CD14-positive monocyte (primary cell): ENCODE data around the gene GPHA2. TPM values are rescaled to one million over a fixed set of nuclear protein-coding genes. Genes with fewer than 3 reads are reported as not detected.

Source experiments
- DNase-seq, 3 donors: peaks; one replicate each; pipeline ENCODE4 v3.0.0-alpha.2; 2011 to 2022
- H2AFZ ChIP-seq: 2 replicates; pipeline ENCODE4 v1.6.0; 2012; ENCODE audit warnings: mild to moderate bottlenecking, low read depth, low read length, inconsistent platforms; ENCODE audit not compliant: insufficient read depth, poor library complexity, severe bottlenecking
- H3K27ac ChIP-seq, 2 donors: 1 replicate in 1 of 2; 2 replicates in 1 of 2; pipeline ENCODE4 v1.5.1; 2012 to 2013; ENCODE audit warnings: low read length in 2 of 2, control low read depth in 1 of 2, inconsistent platforms in 1 of 2, low read depth in 1 of 2, mild to moderate bottlenecking in 1 of 2
- H3K27me3 ChIP-seq, 2 donors: one replicate each; pipeline versions ENCODE4 v1.6.0 to v1.6.1; 2011 to 2013; ENCODE audit warnings: low read length in 2 of 2; ENCODE audit not compliant: control insufficient read depth in 2 of 2, insufficient read depth in 2 of 2
- H3K36me3 ChIP-seq, 2 donors: replicated peaks in 1 of 2; 1 replicate in 1 of 2; 2 replicates in 1 of 2; pipeline versions ENCODE4 v1.5.1 to v1.6.1; 2012 to 2013; ENCODE audit warnings: low read length in 2 of 2, control low read depth in 1 of 2, inconsistent platforms in 1 of 2, mild to moderate bottlenecking in 1 of 2; ENCODE audit not compliant: insufficient read depth in 2 of 2, control insufficient read depth in 1 of 2
- H3K4me1 ChIP-seq, 2 donors: 1 replicate in 1 of 2; 2 replicates in 1 of 2; pipeline versions ENCODE4 v1.5.1 to v1.6.1; 2012 to 2013; ENCODE audit warnings: low read length in 2 of 2, control low read depth in 1 of 2, inconsistent platforms in 1 of 2, mild to moderate bottlenecking in 1 of 2, moderate library complexity in 1 of 2; ENCODE audit not compliant: insufficient read depth in 2 of 2, control insufficient read depth in 1 of 2
- H3K4me2 ChIP-seq: replicated peaks from 2 replicates; pipeline ENCODE3; 2012; ENCODE audit warnings: low read length, moderate library complexity, mild to moderate bottlenecking; ENCODE audit not compliant: poor library complexity, severe bottlenecking; ENCODE audit errors: extremely low read depth
- H3K4me3 ChIP-seq, 3 experiments: fragments of 200-600 bp in 1 of 3; sonication (generic) in 1 of 3; replicated peaks in 1 of 3; 1 replicate in 2 of 3; 2 replicates in 1 of 3; pipeline ENCODE4 v1.5.1; 2011 to 2013; ENCODE audit warnings: low read length in 3 of 3, mild to moderate bottlenecking in 3 of 3, control low read depth in 2 of 3, low read depth in 2 of 3, inconsistent platforms in 1 of 3, moderate library complexity in 1 of 3
- H3K79me2 ChIP-seq: 2 replicates; pipeline ENCODE4 v1.6.0; 2012; ENCODE audit warnings: mild to moderate bottlenecking, control low read depth, inconsistent platforms, low read length, moderate library complexity; ENCODE audit not compliant: insufficient read depth
- H3K9ac ChIP-seq: 2 replicates; pipeline ENCODE4 v1.6.0; 2017; ENCODE audit warnings: low read length, mild to moderate bottlenecking; ENCODE audit not compliant: insufficient read depth, poor library complexity, severe bottlenecking
- H3K9me3 ChIP-seq, 2 donors: replicated peaks in 1 of 2; 1 replicate in 1 of 2; 2 replicates in 1 of 2; pipeline versions ENCODE4 v1.5.1 to v1.6.1; 2012 to 2013; ENCODE audit warnings: low read length in 2 of 2, control low read depth in 1 of 2; ENCODE audit not compliant: control insufficient read depth in 1 of 2, insufficient read depth in 1 of 2
- H4K20me1 ChIP-seq: 2 replicates; pipeline ENCODE4 v1.6.0; 2012; ENCODE audit warnings: mild to moderate bottlenecking, low read length, control low read depth, moderate library complexity; ENCODE audit not compliant: insufficient read depth
- H3K27ac Mint-ChIP-seq, 7 donors: one replicate each; pipeline ENCODE4 v1.8.0; 2020; ENCODE audit warnings: mild to moderate bottlenecking in 7 of 7, mixed read lengths in 7 of 7, moderate library complexity in 6 of 7, inconsistent platforms in 2 of 7
- H3K27me3 Mint-ChIP-seq, 3 donors: one replicate each; pipeline ENCODE4 v1.8.0; 2021 to 2022; ENCODE audit warnings: low read depth in 3 of 3, mild to moderate bottlenecking in 3 of 3, mixed read lengths in 3 of 3, moderate library complexity in 3 of 3, inconsistent platforms in 1 of 3
- H3K36me3 Mint-ChIP-seq, 2 donors: one replicate each; pipeline ENCODE4 v1.8.0; 2020; ENCODE audit warnings: mixed read lengths in 2 of 2, inconsistent platforms in 1 of 2, mild to moderate bottlenecking in 1 of 2
- H3K4me1 Mint-ChIP-seq: one replicate; pipeline ENCODE4 v1.8.0; 2020; ENCODE audit warnings: mild to moderate bottlenecking, mixed read lengths
- H3K4me3 Mint-ChIP-seq, 2 donors: one replicate each; pipeline ENCODE4 v1.8.0; 2020; ENCODE audit warnings: mild to moderate bottlenecking in 2 of 2, mixed read lengths in 2 of 2, moderate library complexity in 1 of 2
- H3K9me3 Mint-ChIP-seq, 7 donors: one replicate each; pipeline ENCODE4 v1.8.0; 2020 to 2022; ENCODE audit warnings: mixed read lengths in 7 of 7, mild to moderate bottlenecking in 6 of 7, moderate library complexity in 6 of 7, inconsistent platforms in 2 of 7
- WGBS: methylation state at CpG from one replicate; pipeline ENCODE4 v1.1.5; 2013; ENCODE audit warnings: missing lambda C conversion rate; ENCODE audit not compliant: insufficient coverage; 5-methylcytosine and 5-hydroxymethylcytosine counted together
- intact Hi-C, 2 donors: fragments of 100-400 bp; cut with micrococcal nuclease; formaldehyde crosslinking; loops; one replicate each; pipeline versions ENCODE4 v1.15.0 to v1.15.1; 2023
- polyA plus RNA-seq, 3 donors: library from polyadenylated mRNA; depleted of rRNA in 1 of 3; unstranded in 2 of 3; stranded (reverse) in 1 of 3; fragments of 300-500 nt in 2 of 3; fragments of >200 nt in 1 of 3; fragmentation: Illumina TruSeq in 2 of 3; gene quantifications; 1 replicate in 2 of 3; 2 replicates in 1 of 3; pipeline ENCODE4 v1.2.3, GENCODE V29; 2012 to 2021
- TF ChIP-seq, protein P1 (sequence below): fragments of 200-600 bp; IDR thresholded peaks from one replicate; pipeline ENCODE4 v1.8.0; 2022; ENCODE audit warnings: antibody characterized with exemption, mild to moderate bottlenecking

The GPHA2 gene
- polyA plus RNA-seq, 3 donors, result not detected

DNA sequence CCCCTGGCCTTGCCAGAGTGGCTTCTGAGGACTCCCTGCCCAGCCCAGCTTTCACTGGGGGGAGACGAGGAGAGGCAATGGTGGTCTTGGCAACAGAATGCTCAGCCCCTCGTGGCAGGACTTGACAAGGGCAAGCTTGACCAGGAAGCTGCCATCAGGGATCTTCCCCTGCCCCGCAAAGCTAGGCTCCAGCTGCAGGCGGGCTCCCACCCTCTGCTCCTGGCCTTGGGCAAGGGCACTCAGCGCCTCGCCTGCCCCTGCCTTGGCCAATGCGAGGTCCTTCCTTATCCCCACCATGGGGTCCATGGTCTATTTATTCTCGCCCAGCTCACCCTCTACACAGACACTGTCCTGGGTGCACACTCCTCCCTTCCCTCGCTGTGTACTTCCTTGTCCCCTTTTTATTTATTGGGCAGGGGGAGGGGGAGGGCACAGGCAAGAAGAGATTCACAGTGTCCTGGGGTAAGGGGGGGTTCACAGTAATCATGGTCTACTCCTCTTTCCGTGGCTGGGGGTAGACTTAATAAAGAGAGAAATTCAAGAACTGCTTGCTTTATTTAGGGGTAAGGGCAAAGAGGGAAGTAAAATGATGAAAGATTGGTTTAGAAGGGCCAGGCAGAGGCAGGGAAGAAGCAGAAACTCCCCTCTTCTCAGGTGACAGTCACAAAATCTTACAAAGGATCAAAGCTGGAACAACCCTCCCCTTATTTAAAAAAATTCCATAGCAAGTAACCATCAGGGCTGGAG is 1.6 kb downstream of the GPHA2 start:
- no peak overlapping the region for H3K4me3 Mint-ChIP-seq
- Histone ChIP-seq H3K27ac (no peak overlapping the region), H2AFZ (no peak overlapping the region), H3K36me3 (peaks cover 40 to 50% of the 10 kb centered on the region in 2 donors), H3K4me3 (no peak overlapping the region), H3K9ac (no peak overlapping the region), H3K4me1 (peaks cover 0 to 3% of the 10 kb centered on the region in 2 donors), H3K79me2 (no peaks in the 10 kb centered on the region), H4K20me1 (no peaks in the 10 kb centered on the region), H3K9me3 (no peaks in the 10 kb centered on the region), H3K27me3 (no peaks in the 10 kb centered on the region), H3K4me2 (no peak overlapping the region)
- DNase-seq, result no peak
- intact Hi-C loops, result no loop called here
- H3K36me3 Mint-ChIP-seq, result peaks cover 53 to 56% of the 10 kb centered on the region in 2 donors
- peaks cover 4% of the 10 kb centered on the region for H3K4me1 Mint-ChIP-seq
- peak overlapping the region in 1 of 7 donors; percentile 80 for H3K27ac Mint-ChIP-seq
- H3K9me3 Mint-ChIP-seq, result no peaks in the 10 kb centered on the region
- H3K27me3 Mint-ChIP-seq, result peaks cover 3 to 8% (median 7%) of the 10 kb centered on the region in 3 donors
- TF ChIP-seq, protein P1, sequence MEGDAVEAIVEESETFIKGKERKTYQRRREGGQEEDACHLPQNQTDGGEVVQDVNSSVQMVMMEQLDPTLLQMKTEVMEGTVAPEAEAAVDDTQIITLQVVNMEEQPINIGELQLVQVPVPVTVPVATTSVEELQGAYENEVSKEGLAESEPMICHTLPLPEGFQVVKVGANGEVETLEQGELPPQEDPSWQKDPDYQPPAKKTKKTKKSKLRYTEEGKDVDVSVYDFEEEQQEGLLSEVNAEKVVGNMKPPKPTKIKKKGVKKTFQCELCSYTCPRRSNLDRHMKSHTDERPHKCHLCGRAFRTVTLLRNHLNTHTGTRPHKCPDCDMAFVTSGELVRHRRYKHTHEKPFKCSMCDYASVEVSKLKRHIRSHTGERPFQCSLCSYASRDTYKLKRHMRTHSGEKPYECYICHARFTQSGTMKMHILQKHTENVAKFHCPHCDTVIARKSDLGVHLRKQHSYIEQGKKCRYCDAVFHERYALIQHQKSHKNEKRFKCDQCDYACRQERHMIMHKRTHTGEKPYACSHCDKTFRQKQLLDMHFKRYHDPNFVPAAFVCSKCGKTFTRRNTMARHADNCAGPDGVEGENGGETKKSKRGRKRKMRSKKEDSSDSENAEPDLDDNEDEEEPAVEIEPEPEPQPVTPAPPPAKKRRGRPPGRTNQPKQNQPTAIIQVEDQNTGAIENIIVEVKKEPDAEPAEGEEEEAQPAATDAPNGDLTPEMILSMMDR, result no peak
- 79% methylated on average over 5 of the region's 10 CpGs for WGBS

GRCh38 chr11:64933213-64933934 is 2.3 kb downstream of the GPHA2 start:
- no peak for DNase-seq
- H3K4me3 ChIP-seq, result no peak overlapping the region
- TF ChIP-seq, protein P1, result no peak
- H3K9me3 ChIP-seq, result no peaks in the 10 kb centered on the region
- no peak overlapping the region for H3K9ac ChIP-seq
- WGBS, result 100% methylated on average over 7 of the region's 12 CpGs
- peaks cover 0 to 3% of the 10 kb centered on the region in 2 donors for H3K4me1 ChIP-seq
- Mint-ChIP-seq H3K27ac (peak overlapping the region in 3 of 7 donors; percentile 32 to 52 (median 51)), H3K9me3 (no peaks in the 10 kb centered on the region), H3K36me3 (peaks cover 60 to 63% of the 10 kb centered on the region in 2 donors), H3K4me3 (no peak overlapping the region), H3K27me3 (peaks cover 3 to 8% (median 5%) of the 10 kb centered on the region in 3 donors), H3K4me1 (peaks cover 4% of the 10 kb centered on the region)
- H3K36me3 ChIP-seq, result peaks cover 43 to 57% of the 10 kb centered on the region in 2 donors
- H4K20me1 ChIP-seq, result no peaks in the 10 kb centered on the region
- no peaks in the 10 kb centered on the region for H3K79me2 ChIP-seq
- no peak overlapping the region for H2AFZ ChIP-seq
- no peak overlapping the region for H3K4me2 ChIP-seq
- no peak overlapping the region for H3K27ac ChIP-seq
- intact Hi-C loops, result no loop called here
- H3K27me3 ChIP-seq, result no peaks in the 10 kb centered on the region
